ENCODE measurements around the gene SAMD4A.

DNA sequence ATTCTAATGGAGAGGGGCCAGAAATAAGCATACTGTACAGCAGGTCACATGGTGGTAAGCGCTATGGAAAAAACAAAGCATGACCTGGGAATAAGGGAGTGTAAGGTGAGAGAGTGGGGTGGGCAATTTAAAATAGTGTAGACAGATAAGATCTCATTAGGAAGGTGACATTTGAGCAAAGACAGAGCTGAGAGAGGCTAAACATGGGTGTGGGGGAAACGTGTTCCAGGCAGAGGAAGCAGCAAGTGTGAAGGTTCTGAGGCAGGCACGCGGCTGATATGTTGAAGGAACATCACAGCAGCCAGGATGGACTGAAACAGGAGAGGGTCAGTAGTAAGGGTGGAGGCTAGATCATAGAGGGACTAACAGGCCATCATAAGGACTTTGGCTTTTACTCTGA is 126.8 kb downstream of the SAMD4A start:
- TF ChIP-seq, protein P1, sequence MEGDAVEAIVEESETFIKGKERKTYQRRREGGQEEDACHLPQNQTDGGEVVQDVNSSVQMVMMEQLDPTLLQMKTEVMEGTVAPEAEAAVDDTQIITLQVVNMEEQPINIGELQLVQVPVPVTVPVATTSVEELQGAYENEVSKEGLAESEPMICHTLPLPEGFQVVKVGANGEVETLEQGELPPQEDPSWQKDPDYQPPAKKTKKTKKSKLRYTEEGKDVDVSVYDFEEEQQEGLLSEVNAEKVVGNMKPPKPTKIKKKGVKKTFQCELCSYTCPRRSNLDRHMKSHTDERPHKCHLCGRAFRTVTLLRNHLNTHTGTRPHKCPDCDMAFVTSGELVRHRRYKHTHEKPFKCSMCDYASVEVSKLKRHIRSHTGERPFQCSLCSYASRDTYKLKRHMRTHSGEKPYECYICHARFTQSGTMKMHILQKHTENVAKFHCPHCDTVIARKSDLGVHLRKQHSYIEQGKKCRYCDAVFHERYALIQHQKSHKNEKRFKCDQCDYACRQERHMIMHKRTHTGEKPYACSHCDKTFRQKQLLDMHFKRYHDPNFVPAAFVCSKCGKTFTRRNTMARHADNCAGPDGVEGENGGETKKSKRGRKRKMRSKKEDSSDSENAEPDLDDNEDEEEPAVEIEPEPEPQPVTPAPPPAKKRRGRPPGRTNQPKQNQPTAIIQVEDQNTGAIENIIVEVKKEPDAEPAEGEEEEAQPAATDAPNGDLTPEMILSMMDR (IDR thresholded peaks at IDR 0.05) = no peak
- no peak for TF ChIP-seq POLR2A (IDR thresholded peaks at IDR 0.05)

All from esophagus squamous epithelium (tissue), 4 donors.